ENCODE data around the gene TPT1. TPM values are rescaled to one million over a fixed set of nuclear protein-coding genes. Genes with fewer than 3 reads are reported as not detected.
A peak's percentile ranks its signal among the peaks of the same experiment; 100 is the strongest.

Gene TPT1
- polyA plus RNA-seq, 3 donors, result 2,102 to 5,638 (median 2,493) TPM

- peaks cover 63 to 71% of the 10 kb centered on the region in 2 donors for H3K36me3 Mint-ChIP-seq
- no peak overlapping the region for H3K4me3 Mint-ChIP-seq
- WGBS (ENCODE audit: insufficient coverage), result no CpG with 5 or more reads among the region's 1 CpG
- Histone ChIP-seq H3K27me3 (ENCODE audit: control insufficient read depth in 2 of 2, insufficient read depth in 2 of 2, low read length in 2 of 2) (no peaks in the 10 kb centered on the region), H3K36me3 (replicated peaks in 1 of 2; ENCODE audit: control insufficient read depth in 1 of 2, insufficient read depth in 2 of 2, low read length in 2 of 2) (peaks cover 47 to 49% of the 10 kb centered on the region in 2 donors), H3K4me1 (ENCODE audit: control insufficient read depth in 1 of 2, insufficient read depth in 2 of 2, low read length in 2 of 2) (peaks cover 78 to 89% of the 10 kb centered on the region in 2 donors), H2AFZ (ENCODE audit: insufficient read depth, low read depth, low read length, poor library complexity, severe bottlenecking) (no peak overlapping the region), H3K9me3 (replicated peaks in 1 of 2; ENCODE audit: control insufficient read depth in 1 of 2, insufficient read depth in 1 of 2, low read length in 2 of 2) (no peaks in the 10 kb centered on the region), H3K27ac (ENCODE audit: low read depth in 1 of 2, low read length in 2 of 2) (no peak overlapping the region), H3K9ac (ENCODE audit: insufficient read depth, low read length, poor library complexity, severe bottlenecking) (no peak overlapping the region), H3K79me2 (ENCODE audit: insufficient read depth, low read length) (peaks cover 85% of the 10 kb centered on the region), H4K20me1 (ENCODE audit: insufficient read depth, low read length) (peaks cover 81% of the 10 kb centered on the region), H3K4me2 (replicated peaks; ENCODE audit: extremely low read depth, low read length, poor library complexity, severe bottlenecking) (peak overlapping the region; percentile 23), H3K4me3 (replicated peaks in 1 of 3; ENCODE audit: low read depth in 2 of 3, low read length in 3 of 3) (peak overlapping the region in 1 of 3 experiments; percentile 14)
- intact Hi-C loops (cut with micrococcal nuclease), result loop anchor here in 1 of 2 donors (5.0 to 10.0 kb wide), 2 partner anchors 34 to 707 kb away; no protein-coding TSS in a partner anchor
- peaks cover 86% of the 10 kb centered on the region for H3K4me1 Mint-ChIP-seq
- TF ChIP-seq CTCF (IDR thresholded peaks at IDR 0.05), result no peak
- H3K27me3 Mint-ChIP-seq (ENCODE audit: low read depth in 3 of 3), result no peaks in the 10 kb centered on the region
- H3K9me3 Mint-ChIP-seq, result peaks cover 0 to 5% (median 0%) of the 10 kb centered on the region in 7 donors
- no peak overlapping the region for H3K27ac Mint-ChIP-seq
- DNase-seq, result no peak
Observed at GRCh38 chr13:45337803-45338202, 3.2 kb downstream of the TPT1 start.

- Histone ChIP-seq H3K4me2 (replicated peaks; ENCODE audit: extremely low read depth, low read length, poor library complexity, severe bottlenecking) (peak overlapping the region; percentile 23), H3K4me3 (replicated peaks in 1 of 3; ENCODE audit: low read depth in 2 of 3, low read length in 3 of 3) (peak overlapping the region in 1 of 3 experiments; percentile 14), H3K27me3 (ENCODE audit: control insufficient read depth in 2 of 2, insufficient read depth in 2 of 2, low read length in 2 of 2) (no peaks in the 10 kb centered on the region), H3K9me3 (replicated peaks in 1 of 2; ENCODE audit: control insufficient read depth in 1 of 2, insufficient read depth in 1 of 2, low read length in 2 of 2) (no peaks in the 10 kb centered on the region), H4K20me1 (ENCODE audit: insufficient read depth, low read length) (peaks cover 83% of the 10 kb centered on the region), H3K27ac (ENCODE audit: low read depth in 1 of 2, low read length in 2 of 2) (no peak overlapping the region), H3K36me3 (replicated peaks in 1 of 2; ENCODE audit: control insufficient read depth in 1 of 2, insufficient read depth in 2 of 2, low read length in 2 of 2) (peaks cover 47 to 49% of the 10 kb centered on the region in 2 donors), H2AFZ (ENCODE audit: insufficient read depth, low read depth, low read length, poor library complexity, severe bottlenecking) (no peak overlapping the region), H3K4me1 (ENCODE audit: control insufficient read depth in 1 of 2, insufficient read depth in 2 of 2, low read length in 2 of 2) (peaks cover 80 to 89% of the 10 kb centered on the region in 2 donors), H3K79me2 (ENCODE audit: insufficient read depth, low read length) (peaks cover 80% of the 10 kb centered on the region), H3K9ac (ENCODE audit: insufficient read depth, low read length, poor library complexity, severe bottlenecking) (no peak overlapping the region)
- Mint-ChIP-seq H3K27ac (peak overlapping the region in 1 of 7 donors; percentile 41), H3K4me3 (no peak overlapping the region), H3K27me3 (ENCODE audit: low read depth in 3 of 3) (no peaks in the 10 kb centered on the region), H3K36me3 (peaks cover 63 to 71% of the 10 kb centered on the region in 2 donors), H3K4me1 (peaks cover 86% of the 10 kb centered on the region), H3K9me3 (peaks cover 0 to 5% (median 0%) of the 10 kb centered on the region in 7 donors)
- intact Hi-C loops (cut with micrococcal nuclease), result loop anchor here in 1 of 2 donors (5.0 to 10.0 kb wide), 2 partner anchors 35 to 707 kb away; no protein-coding TSS in a partner anchor
- no peak for DNase-seq
- TF ChIP-seq CTCF (IDR thresholded peaks at IDR 0.05), result no peak
- 100% methylated on average over 2 of the region's 3 CpGs for WGBS (ENCODE audit: insufficient coverage)
Observed at GRCh38 chr13:45337395-45337794, 3.6 kb downstream of the TPT1 start.
